Renal pelvis (tissue), 3 donors: ENCODE data around the gene GALNT14. TPM values are rescaled to one million over a fixed set of nuclear protein-coding genes. Genes with fewer than 3 reads are reported as not detected.

Experiments
- polyA plus RNA-seq, 3 donors: library from polyadenylated mRNA; unstranded; fragments of 120-200 nt; gene quantifications; one replicate each; pipeline ENCODE4 v1.2.1, GENCODE V29; 2013; ENCODE audit not compliant: insufficient read length in 3 of 3

The GALNT14 gene
- polyA plus RNA-seq, 3 donors: 35.5 to 58.6 (median 41.7) TPM

Other genes starting within 250 kb of the GALNT14 start
- gene CAPN14, start 79.1 kb upstream of the GALNT14 start, polyA plus RNA-seq: under 1 TPM; 0.07 to 0.18 (median 0.13) TPM
- 10 to 100 TPM; 21.8 to 31.5 (median 29.1) TPM for gene EHD3, start 95.7 kb upstream of the GALNT14 start, polyA plus RNA-seq